ENCODE data around the gene BCL3. TPM values are rescaled to one million over a fixed set of nuclear protein-coding genes. Genes with fewer than 3 reads are reported as not detected.
A peak's percentile ranks its signal among the peaks of the same experiment; 100 is the strongest.

BCL3 gene
- total RNA-seq, 2 donors from 2014 or later = 76.4 to 99.5 TPM

- peak; percentile 45 for DNase-seq
- Histone ChIP-seq H3K9ac (ENCODE audit: low read depth in 2 of 2, low read length in 2 of 2) (peak overlapping the region; percentile 70 to 99), H3K4me1 (peaks cover 31% of the 10 kb centered on the region), H3K9me3 (no peaks in the 10 kb centered on the region), H3K27ac (peak overlapping the region; percentile 99), H3K4me3 (peak overlapping the region; percentile 45), H3K27me3 (no peaks in the 10 kb centered on the region), H3K36me3 (peaks cover 14% of the 10 kb centered on the region)
- intact Hi-C loops (cut with DNase I) = no loop called here
- no peak for TF ChIP-seq CTCF (IDR thresholded peaks at IDR 0.05)
Observed at GRCh38 chr19:44754750-44755080, 6.2 kb downstream of the BCL3 start.

- Histone ChIP-seq H3K4me1 (peaks cover 31% of the 10 kb centered on the region), H3K4me3 (peak overlapping the region; percentile 45), H3K9ac (ENCODE audit: low read depth in 2 of 2, low read length in 2 of 2) (peak overlapping the region; percentile 70 to 99), H3K9me3 (no peaks in the 10 kb centered on the region), H3K27me3 (no peaks in the 10 kb centered on the region), H3K36me3 (peaks cover 14% of the 10 kb centered on the region), H3K27ac (peak overlapping the region; percentile 99)
- no peak for DNase-seq
- TF ChIP-seq CTCF (IDR thresholded peaks at IDR 0.05) = no peak
- intact Hi-C loops (cut with DNase I) = no loop called here
Observed at GRCh38 chr19:44755219-44755618, 6.7 kb downstream of the BCL3 start.

- H3K27me3 ChIP-seq = no peaks in the 10 kb centered on the region
Observed at GRCh38 chr19:44756089-44756562, 7.6 kb downstream of the BCL3 start.

GRCh38 chr19:44757057-44757734, 8.7 kb downstream of the BCL3 start:
- no peaks in the 10 kb centered on the region for H3K27me3 ChIP-seq
- DNase-seq = no peak
- peaks cover 9% of the 10 kb centered on the region for H3K36me3 ChIP-seq
- H3K9ac ChIP-seq (ENCODE audit: low read depth in 2 of 2, low read length in 2 of 2) = peak overlapping the region; percentile 41 to 55
- intact Hi-C loops (cut with DNase I) = no loop called here
- peak overlapping the region; percentile 53 for H3K27ac ChIP-seq
- TF ChIP-seq CTCF (IDR thresholded peaks at IDR 0.05) = no peak
- H3K4me3 ChIP-seq = peak overlapping the region; percentile 28
- H3K4me1 ChIP-seq = peaks cover 23% of the 10 kb centered on the region
- H3K9me3 ChIP-seq = no peaks in the 10 kb centered on the region

More at GRCh38 chr19:44756089-44756562, 7.6 kb downstream of the BCL3 start:
- Histone ChIP-seq H3K27ac (peak overlapping the region; percentile 99), H3K4me3 (no peak overlapping the region), H3K9ac (ENCODE audit: low read depth in 2 of 2, low read length in 2 of 2) (peak overlapping the region; percentile 52 to 99), H3K36me3 (peaks cover 9% of the 10 kb centered on the region), H3K9me3 (no peaks in the 10 kb centered on the region), H3K4me1 (peaks cover 25% of the 10 kb centered on the region)
- intact Hi-C loops (cut with DNase I) = no loop called here
- no peak for DNase-seq
- no peak for TF ChIP-seq CTCF (IDR thresholded peaks at IDR 0.05)

- no peak for DNase-seq
- H3K9me3 ChIP-seq = no peaks in the 10 kb centered on the region
- H3K9ac ChIP-seq (ENCODE audit: low read depth in 2 of 2, low read length in 2 of 2) = peak overlapping the region in 1 of 2 donors; percentile 8
- peak overlapping the region; percentile 53 for H3K27ac ChIP-seq
- peaks cover 16% of the 10 kb centered on the region for H3K4me1 ChIP-seq
- no peak for TF ChIP-seq CTCF (IDR thresholded peaks at IDR 0.05)
- H3K36me3 ChIP-seq = peaks cover 9% of the 10 kb centered on the region
- peak overlapping the region; percentile 28 for H3K4me3 ChIP-seq
- intact Hi-C loops (cut with DNase I) = no loop called here
- H3K27me3 ChIP-seq = no peaks in the 10 kb centered on the region
Observed at GRCh38 chr19:44757735-44758505, 9.4 kb downstream of the BCL3 start.
